ENCODE measurements around the gene COBL.

The COBL gene

GRCh38 chr7:51278797-51279196 lies 37.8 kb downstream of the COBL start:
- DNase-seq (ENCODE audit: low read depth, low spot score), result no peak

GRCh38 chr7:51276967-51277366 lies 39.6 kb downstream of the COBL start:
- no peak for DNase-seq (ENCODE audit: low read depth, low spot score)

GRCh38 chr7:51276091-51276605 lies 40.5 kb downstream of the COBL start:
- no peak for DNase-seq (ENCODE audit: low read depth, low spot score)

GRCh38 chr7:51275532-51275931 lies 41.1 kb downstream of the COBL start:
- no peak for DNase-seq (ENCODE audit: low read depth, low spot score)

- no peak for DNase-seq (ENCODE audit: low read depth, low spot score)
These were observed 41.7 kb downstream of the COBL start for GRCh38 chr7:51274955-51275354.

GRCh38 chr7:51274001-51274400 lies 42.6 kb downstream of the COBL start:
- no peak for DNase-seq (ENCODE audit: low read depth, low spot score)

- no peak for DNase-seq (ENCODE audit: low read depth, low spot score)
These were observed 43.2 kb downstream of the COBL start for GRCh38 chr7:51273360-51273759.

- DNase-seq (ENCODE audit: low read depth, low spot score), result no peak
These were observed 45.6 kb downstream of the COBL start for GRCh38 chr7:51270965-51271364.

- no peak for DNase-seq (ENCODE audit: low read depth, low spot score)
These were observed 46.7 kb downstream of the COBL start for GRCh38 chr7:51269911-51270310.

GRCh38 chr7:51269321-51269720 lies 47.3 kb downstream of the COBL start:
- no peak for DNase-seq (ENCODE audit: low read depth, low spot score)

GRCh38 chr7:51268859-51269258 lies 47.8 kb downstream of the COBL start:
- no peak for DNase-seq (ENCODE audit: low read depth, low spot score)

GRCh38 chr7:51267169-51267568 lies 49.4 kb downstream of the COBL start:
- DNase-seq (ENCODE audit: low read depth, low spot score), result no peak

- DNase-seq (ENCODE audit: low read depth, low spot score), result no peak
These were observed 51.3 kb downstream of the COBL start for GRCh38 chr7:51265066-51265907.

GRCh38 chr7:51263631-51264484 lies 52.8 kb downstream of the COBL start:
- no peak for DNase-seq (ENCODE audit: low read depth, low spot score)

GRCh38 chr7:51262796-51263531 lies 53.6 kb downstream of the COBL start:
- no peak for DNase-seq (ENCODE audit: low read depth, low spot score)

GRCh38 chr7:51261950-51262795 lies 54.4 kb downstream of the COBL start:
- no peak for DNase-seq (ENCODE audit: low read depth, low spot score)

GRCh38 chr7:51261117-51261835 lies 55.3 kb downstream of the COBL start:
- DNase-seq (ENCODE audit: low read depth, low spot score), result no peak

- no peak for DNase-seq (ENCODE audit: low read depth, low spot score)
These were observed 56.1 kb downstream of the COBL start for GRCh38 chr7:51260516-51260915.

- no peak for DNase-seq (ENCODE audit: low read depth, low spot score)
These were observed 56.8 kb downstream of the COBL start for GRCh38 chr7:51259766-51260165.

- DNase-seq (ENCODE audit: low read depth, low spot score), result no peak
These were observed 59.7 kb downstream of the COBL start for GRCh38 chr7:51256916-51257315.
